A549 treated with AZD2906 at 1 μM for 4 hours (cell line): Measurements from ENCODE around the gene CDKN2A. TPM values are rescaled to one million over a fixed set of nuclear protein-coding genes. Genes with fewer than 3 reads are reported as not detected.

ENCODE experiments used
- total RNA-seq: library from RNA; stranded (reverse); fragments of 200-300 nt; extraction: Qiagen RNA extraction; gene quantifications from 5 replicates; pipeline ENCODE4 v1.2.3, GENCODE V29; 2022

Gene CDKN2A
- 0.15 TPM in 1 of 5 replicates, not detected in the others for total RNA-seq

DNA sequence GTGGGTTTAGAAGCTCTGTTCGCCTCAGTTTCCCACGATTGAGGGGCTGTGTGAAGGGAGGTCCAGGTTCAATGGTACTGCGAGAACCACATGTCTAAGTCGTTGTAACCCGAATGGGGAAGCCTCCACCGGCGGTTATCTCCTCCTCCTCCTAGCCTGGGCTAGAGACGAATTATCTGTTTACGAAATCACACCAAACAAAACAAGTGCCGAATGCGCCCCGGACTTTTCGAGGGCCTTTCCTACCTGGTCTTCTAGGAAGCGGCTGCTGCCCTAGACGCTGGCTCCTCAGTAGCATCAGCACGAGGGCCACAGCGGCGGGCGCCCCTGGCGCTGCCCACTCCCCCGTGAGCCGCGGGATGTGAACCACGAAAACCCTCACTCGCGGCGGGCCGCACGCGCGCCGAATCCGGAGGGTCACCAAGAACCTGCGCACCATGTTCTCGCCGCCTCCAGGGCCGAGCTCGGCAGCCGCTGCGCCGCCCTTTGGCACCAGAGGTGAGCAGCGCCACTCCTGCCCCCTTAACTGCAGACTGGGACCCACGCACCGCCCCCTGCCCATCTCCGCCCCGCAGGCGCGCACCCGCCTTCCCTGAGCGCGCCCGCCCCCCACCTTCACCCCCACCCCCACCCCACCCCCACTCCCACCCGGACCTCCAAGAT, at the start of gene CDKN2A:
CDKN2A (minus strand) TSS at position 500 of the 663 bp plus-strand sequence.

DNA sequence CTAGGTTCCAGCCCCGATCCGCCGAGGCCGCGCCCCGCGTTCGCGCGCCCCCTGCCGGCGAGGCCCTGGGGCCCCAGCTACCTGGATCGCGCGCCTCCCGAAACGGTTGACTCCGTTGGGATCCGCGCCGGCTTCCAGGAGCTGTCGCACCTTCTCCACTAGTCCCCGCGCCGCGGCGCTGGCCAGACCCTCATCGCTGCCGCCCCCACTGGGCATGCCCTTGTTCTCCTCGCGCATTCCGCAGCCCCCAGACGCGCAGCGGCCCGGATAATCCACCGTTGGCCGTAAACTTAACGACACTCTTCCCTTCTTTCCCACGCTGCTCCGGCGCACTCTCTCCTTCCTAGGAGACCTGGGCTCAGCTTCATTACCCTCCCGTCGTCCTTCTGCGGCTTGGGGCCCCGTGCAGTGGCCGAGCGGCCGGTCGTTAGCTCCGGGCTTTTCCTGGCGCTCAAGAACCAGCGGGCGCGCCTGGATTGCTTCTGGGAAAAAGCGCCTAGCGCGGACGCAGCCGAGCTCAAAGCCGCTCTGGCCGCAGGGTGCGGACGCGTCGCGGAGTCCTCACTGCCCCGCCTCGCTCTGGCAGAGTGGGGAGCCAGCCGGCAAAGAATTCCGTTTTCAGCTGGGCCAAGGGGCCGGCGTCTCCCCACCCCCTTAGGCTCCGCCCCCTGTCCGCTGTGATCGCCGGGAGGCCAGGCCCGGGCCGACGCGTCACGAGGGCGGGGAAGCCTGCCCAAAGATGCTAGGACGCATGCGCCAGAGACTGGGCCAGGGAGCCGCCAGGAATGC, 14.7 kb upstream of the CDKN2A start, which contains the start of gene CDKN2B:
CDKN2B (minus strand) TSS at position 589 of the 789 bp plus-strand sequence; CDS start at position 237, 352 bp downstream.

DNA sequence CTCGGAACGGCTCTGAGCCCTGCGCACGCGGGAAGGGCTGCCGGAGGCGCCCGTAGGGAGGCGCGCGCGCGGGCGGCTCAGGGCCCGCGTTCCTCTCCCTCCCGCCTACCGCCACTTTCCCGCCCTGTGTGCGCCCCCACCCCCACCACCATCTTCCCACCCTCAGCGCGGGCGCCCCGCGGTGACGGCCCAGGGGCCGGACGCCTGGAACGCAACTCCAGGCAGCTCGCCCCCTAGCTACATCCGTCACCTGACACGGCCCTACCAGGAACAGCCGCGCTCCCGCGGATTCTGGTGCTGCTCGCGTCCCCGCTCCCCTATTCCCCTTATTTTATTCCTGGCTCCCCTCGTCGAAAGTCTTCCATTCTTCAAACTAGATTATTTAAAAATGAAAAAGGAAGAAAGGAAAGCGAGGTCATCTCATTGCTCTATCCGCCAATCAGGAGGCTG, 389 bp upstream of the CDKN2A start, which contains the start of gene CDKN2B-AS1:
CDKN2B-AS1 (plus strand) TSS at position 236 of the 450 bp plus-strand sequence.

Other genes starting within 250 kb of the CDKN2A start
- gene MTAP, start 191.8 kb downstream of the CDKN2A start, total RNA-seq = 5.8 to 18.0 TPM (median 9.1 TPM) in 5 replicates
- gene CDKN2B-AS1, start 399 bp upstream of the CDKN2A start, total RNA-seq = not detected in 5 replicates
- not detected in 5 replicates for gene CDKN2B, start 14.9 kb upstream of the CDKN2A start, total RNA-seq